Suprapubic skin (tissue), 4 donors: ENCODE data around the gene PARP4. TPM values are rescaled to one million over a fixed set of nuclear protein-coding genes. Genes with fewer than 3 reads are reported as not detected.
"Not testable (repeated sequence)": the region's sequence is repeated elsewhere in the genome, so short reads cannot be mapped to it uniquely, and the experiment has no call there.

ENCODE experiments used
- DNase-seq, 2 donors: peaks; one replicate each; pipeline ENCODE4 v3.0.0-alpha.2; 2019; ENCODE audit warnings: low spot score in 2 of 2
- H3K27ac ChIP-seq: fragments of 200-600 bp; sonication (generic); one replicate; pipeline ENCODE4 v1.5.1; 2019
- H3K27me3 ChIP-seq: fragments of 200-600 bp; sonication (generic); one replicate; pipeline ENCODE4 v1.5.1; 2019
- H3K36me3 ChIP-seq: fragments of 200-600 bp; sonication (generic); one replicate; pipeline ENCODE4 v1.5.1; 2019
- H3K4me1 ChIP-seq: fragments of 200-600 bp; sonication (generic); one replicate; pipeline ENCODE4 v1.5.1; 2019
- H3K4me3 ChIP-seq: fragments of 200-600 bp; sonication (generic); one replicate; pipeline ENCODE4 v1.5.1; 2019; ENCODE audit warnings: mild to moderate bottlenecking
- H3K9me3 ChIP-seq: fragments of 200-600 bp; sonication (generic); one replicate; pipeline ENCODE4 v1.5.1; 2019
- EP300 ChIP-seq: sonication (generic); formaldehyde crosslinking; IDR thresholded peaks from one replicate; pipeline ENCODE4 v1.6.1; 2017; ENCODE audit warnings: antibody characterized with exemption
- POLR2A ChIP-seq, 2 donors: fragments of 450-650 bp; IDR thresholded peaks; one replicate each; pipeline ENCODE4 v1.6.1; 2017; ENCODE audit warnings: antibody characterized with exemption in 2 of 2, mild to moderate bottlenecking in 2 of 2, moderate library complexity in 2 of 2
- POLR2AphosphoS5 ChIP-seq, 3 donors: sonication (generic); formaldehyde crosslinking; IDR thresholded peaks; one replicate each; pipeline ENCODE4 v1.6.1; 2017; ENCODE audit warnings: antibody characterized with exemption in 3 of 3
- WGBS: methylation state at CpG from one replicate; pipeline ENCODE4 v1.1.5; 2018; 5-methylcytosine and 5-hydroxymethylcytosine counted together
- total RNA-seq, 4 donors: library from RNA; depleted of rRNA; stranded (reverse); fragments of >200 nt; gene quantifications; one replicate each; pipeline ENCODE4 v1.1.0, GENCODE V29; 2016
- TF ChIP-seq, protein P1 (sequence below), 2 donors: fragments of 200-600 bp in 1 of 2; fragments of 450-650 bp in 1 of 2; sonication (generic) in 1 of 2; IDR thresholded peaks; one replicate each; pipeline ENCODE4 v1.5.1; 2016 to 2019; ENCODE audit warnings: antibody characterized with exemption in 2 of 2, mild to moderate bottlenecking in 1 of 2, moderate library complexity in 1 of 2

PARP4 gene
- 10 to 100 TPM; 22.3 to 45.0 (median 24.2) TPM for total RNA-seq

DNA sequence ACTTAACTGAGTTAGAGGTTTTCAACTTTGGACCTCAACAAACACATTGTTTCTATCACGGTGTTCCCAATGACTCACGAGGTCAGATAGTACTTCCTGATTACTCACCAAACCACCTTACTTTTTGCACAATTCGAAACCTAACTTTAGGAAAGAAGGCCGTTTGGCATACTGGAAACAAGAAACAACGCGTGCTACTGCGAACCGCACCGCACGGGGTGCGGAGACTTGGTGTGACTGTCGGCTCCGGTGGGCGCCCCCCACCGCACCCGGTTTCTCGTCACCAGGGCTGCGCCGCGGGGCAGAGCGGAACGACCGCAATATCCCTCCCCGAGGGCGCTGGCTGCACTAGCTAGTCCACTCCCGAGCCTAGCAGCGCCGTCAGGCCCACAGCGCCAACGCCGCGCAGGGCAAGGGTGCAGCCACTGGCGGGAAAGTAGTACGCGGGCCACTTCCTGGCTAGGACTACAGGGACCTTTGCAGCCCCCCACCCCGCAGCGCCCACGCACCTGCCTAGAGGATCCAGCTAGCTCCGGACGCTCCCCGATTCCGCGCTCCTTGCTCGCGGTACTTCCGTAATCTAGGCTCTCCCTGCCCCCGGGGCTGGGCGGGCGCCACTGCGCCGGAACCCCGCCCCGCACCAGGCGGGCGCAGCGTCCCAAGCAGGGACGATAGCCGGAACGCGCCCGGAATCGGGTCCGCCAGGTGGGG lies at the start of gene PARP4:
PARP4 (minus strand) TSS at position 582 of the 711 bp plus-strand sequence. CDS start 9,002 bp downstream, outside the sequence.
- WGBS, result 2% methylated on average over 43 of the region's 63 CpGs
- Histone ChIP-seq H3K27ac (peak within 1 kb of the TSS; percentile 94), H3K27me3 (no peaks in the 10 kb centered on the region), H3K4me3 (peak within 1 kb of the TSS; percentile 78), H3K4me1 (peaks cover 18% of the 10 kb centered on the region), H3K9me3 (no peaks in the 10 kb centered on the region), H3K36me3 (no peaks in the 10 kb centered on the region)
- peak; percentile 84 to 86 for DNase-seq
- TF ChIP-seq EP300 (no peak), POLR2A (IDR thresholded peaks at IDR 0.05) (peak; percentile 38 to 47), POLR2AphosphoS5 (IDR thresholded peaks at IDR 0.05) (peak in 1 of 3 donors; percentile 89)
- TF ChIP-seq, protein P1, sequence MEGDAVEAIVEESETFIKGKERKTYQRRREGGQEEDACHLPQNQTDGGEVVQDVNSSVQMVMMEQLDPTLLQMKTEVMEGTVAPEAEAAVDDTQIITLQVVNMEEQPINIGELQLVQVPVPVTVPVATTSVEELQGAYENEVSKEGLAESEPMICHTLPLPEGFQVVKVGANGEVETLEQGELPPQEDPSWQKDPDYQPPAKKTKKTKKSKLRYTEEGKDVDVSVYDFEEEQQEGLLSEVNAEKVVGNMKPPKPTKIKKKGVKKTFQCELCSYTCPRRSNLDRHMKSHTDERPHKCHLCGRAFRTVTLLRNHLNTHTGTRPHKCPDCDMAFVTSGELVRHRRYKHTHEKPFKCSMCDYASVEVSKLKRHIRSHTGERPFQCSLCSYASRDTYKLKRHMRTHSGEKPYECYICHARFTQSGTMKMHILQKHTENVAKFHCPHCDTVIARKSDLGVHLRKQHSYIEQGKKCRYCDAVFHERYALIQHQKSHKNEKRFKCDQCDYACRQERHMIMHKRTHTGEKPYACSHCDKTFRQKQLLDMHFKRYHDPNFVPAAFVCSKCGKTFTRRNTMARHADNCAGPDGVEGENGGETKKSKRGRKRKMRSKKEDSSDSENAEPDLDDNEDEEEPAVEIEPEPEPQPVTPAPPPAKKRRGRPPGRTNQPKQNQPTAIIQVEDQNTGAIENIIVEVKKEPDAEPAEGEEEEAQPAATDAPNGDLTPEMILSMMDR (IDR thresholded peaks at IDR 0.05), result no peak

DNA sequence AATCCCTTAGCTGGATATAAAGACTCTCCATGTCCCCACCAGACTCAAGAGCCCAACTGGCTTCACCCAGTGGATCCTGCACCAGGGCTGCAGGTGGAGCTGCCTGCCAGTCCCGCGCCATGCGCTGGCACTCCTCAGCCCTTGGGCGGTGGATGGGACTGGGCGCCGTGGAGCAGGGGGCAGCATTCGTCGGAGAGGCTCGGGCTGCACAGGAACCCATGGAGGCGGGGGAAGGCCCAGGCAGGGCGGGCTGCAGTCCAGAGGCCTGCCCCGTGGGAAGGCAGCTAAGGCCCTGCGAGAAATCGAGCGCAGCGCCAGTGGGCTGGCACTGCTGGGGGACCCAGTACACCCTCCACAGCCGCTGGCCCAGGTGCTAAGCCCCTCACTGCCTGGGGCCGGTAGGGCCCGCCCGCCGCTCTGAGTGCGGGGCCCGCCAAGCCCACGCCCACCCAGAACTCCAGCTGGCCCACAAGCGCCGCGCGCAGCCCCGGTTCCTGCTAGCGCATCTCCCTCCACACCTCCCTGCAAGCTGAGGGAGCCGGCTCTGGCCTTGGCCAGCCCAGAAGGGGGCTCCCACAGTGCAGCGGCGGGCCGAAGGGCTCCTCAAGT lies 48.1 kb upstream of the PARP4 start:
- H3K9me3 ChIP-seq, H3K4me3 ChIP-seq, H3K27ac ChIP-seq, DNase-seq, H3K36me3 ChIP-seq, H3K27me3 ChIP-seq, H3K4me1 ChIP-seq: not testable (repeated sequence)
- 93% methylated on average over 10 of the region's 34 CpGs for WGBS

DNA sequence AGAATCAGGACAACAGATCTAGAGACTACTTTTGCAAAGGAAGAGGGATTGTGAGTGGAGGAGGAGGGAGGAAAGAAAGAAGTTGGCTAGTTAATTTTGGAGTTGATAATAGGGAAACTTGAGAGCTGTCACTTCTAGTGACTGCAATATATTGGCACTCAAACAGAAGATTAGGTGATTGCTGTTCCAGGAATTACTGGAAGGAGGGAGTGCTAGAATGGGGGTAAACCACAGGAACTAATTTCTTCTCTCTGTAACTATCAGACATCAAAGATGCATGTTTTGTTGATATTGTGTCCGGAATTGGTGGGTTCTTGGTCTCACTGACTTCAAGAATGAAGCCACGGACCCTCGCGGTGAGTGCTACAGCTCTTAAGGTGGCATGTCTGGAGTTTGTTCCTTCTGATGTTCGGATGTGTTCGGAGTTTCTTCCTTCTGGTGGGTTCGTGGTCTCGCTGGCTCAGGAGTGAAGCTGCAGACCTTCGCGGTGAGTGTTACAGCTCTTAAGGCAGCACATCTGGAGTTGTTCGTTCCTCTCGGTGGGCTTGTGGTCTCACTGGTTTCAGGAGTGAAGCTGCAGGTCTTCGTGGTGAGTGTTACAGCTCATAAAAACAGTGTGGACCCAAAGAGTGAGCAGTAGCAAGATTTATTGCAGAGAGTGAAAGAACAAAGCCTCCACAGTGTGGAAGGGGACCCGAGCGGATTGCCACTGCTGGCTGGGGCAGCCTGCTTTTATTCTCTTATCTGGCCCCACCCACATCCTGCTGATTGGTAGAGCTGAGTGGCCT lies 47.0 kb upstream of the PARP4 start:
- H3K9me3 ChIP-seq, H3K4me3 ChIP-seq, H3K27me3 ChIP-seq, DNase-seq, H3K4me1 ChIP-seq, H3K27ac ChIP-seq, H3K36me3 ChIP-seq: not testable (repeated sequence)
- 78% methylated on average over 14 of the region's 15 CpGs for WGBS

DNA sequence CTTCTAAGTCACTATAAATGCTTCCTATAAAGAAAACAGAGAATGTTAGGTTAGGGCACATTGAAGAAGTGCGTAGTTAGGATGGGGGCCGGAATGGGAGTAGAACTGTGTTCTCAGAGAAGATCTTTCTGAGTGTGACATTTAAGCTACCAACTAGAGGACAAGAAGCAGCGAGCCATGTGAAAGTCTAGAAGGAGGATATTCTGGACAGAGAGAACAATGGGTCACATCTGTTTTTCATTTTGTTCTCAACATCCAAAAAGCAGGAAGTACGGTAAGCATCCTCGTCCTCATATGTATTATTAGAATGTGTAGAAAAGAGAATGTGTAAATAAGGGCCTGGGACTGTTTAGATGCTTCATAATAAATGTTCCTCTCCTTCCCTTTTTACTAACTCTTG lies 44.5 kb upstream of the PARP4 start:
- DNase-seq, result no peak
- 64% methylated on average over 5 of the region's 5 CpGs for WGBS
- Histone ChIP-seq H3K36me3 (no peaks in the 10 kb centered on the region), H3K27ac (no peak overlapping the region), H3K27me3 (peaks cover 6% of the 10 kb centered on the region), H3K4me3 (no peak overlapping the region), H3K4me1 (no peaks in the 10 kb centered on the region), H3K9me3 (no peaks in the 10 kb centered on the region)
- TF ChIP-seq, protein P1 (IDR thresholded peaks at IDR 0.05), result no peak
- TF ChIP-seq POLR2A (IDR thresholded peaks at IDR 0.05) (no peak), POLR2AphosphoS5 (IDR thresholded peaks at IDR 0.05) (no peak), EP300 (no peak)

DNA sequence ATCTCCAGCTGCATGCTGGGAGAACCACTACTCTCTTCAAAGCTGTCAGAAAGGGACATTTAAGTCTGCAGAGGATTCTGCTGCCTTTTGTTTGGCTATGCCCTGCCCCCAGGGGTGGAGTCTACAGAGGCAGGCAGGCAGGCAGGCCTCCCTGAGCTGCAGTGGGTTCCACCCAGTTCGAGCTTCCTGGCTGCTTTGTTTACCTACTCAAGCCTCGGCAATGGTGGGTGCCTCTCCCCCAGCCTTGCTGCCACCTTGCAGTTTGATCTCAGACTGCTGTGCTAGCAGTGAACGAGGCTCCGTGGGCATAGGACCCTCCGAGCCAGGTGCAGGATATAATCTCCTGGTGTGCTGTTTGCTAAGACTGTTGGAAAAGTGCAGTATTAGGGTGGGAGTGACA lies 41.3 kb upstream of the PARP4 start:
- H3K36me3 ChIP-seq, DNase-seq, H3K27me3 ChIP-seq, H3K9me3 ChIP-seq, H3K27ac ChIP-seq, H3K4me1 ChIP-seq, H3K4me3 ChIP-seq: not testable (repeated sequence)
- 90% methylated on average over 5 of the region's 5 CpGs for WGBS

DNA sequence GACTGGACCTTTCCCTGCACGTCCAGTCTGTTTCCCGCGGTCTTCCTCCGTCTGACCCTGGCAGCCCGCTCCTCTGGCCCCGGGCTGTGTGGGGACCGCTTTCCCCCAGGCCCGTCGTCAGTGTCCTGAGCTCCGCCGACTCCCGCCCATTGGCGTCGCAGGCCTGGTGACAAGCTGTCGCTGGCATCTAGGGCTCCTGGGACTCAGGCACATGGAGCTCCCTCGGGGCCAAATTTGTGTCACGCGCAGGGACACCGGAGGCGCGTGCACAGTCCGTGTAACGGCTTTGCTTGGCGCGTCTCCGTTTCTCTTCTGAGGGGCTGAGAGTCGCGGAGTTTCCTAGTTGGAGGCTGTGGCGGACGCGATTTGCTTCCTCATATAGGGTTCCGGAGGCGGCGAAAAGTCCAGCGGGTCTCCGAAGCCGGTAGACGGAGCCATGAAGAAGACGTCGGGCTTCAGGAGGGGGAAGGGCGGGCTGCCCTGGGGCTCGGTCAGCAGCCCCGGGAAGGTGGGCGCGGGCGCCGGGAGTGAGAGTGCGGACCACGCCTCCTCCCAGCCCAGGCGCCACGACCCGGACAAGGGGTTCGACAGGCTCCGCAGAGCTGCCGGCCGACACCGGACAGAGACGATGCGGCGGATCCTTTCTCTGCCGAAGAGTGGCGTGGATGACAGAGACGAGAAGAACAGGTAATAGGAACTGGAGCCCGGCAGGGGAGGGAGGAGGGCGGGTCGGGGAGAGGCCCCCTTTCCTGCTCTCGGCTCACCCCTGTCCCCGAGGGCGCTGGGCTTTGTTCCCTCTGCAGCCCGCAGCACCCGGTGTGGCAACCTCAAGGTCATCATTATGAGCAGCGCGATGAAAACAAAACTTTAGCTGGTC lies 29.1 kb upstream of the PARP4 start:
- H3K9me3 ChIP-seq, H3K27ac ChIP-seq, H3K4me1 ChIP-seq, H3K36me3 ChIP-seq: not testable (repeated sequence)
- DNase-seq, result peak; percentile 58 to 81
- WGBS, result 2% methylated on average over 22 of the region's 73 CpGs
- Histone ChIP-seq H3K4me3 (peak overlapping the region; percentile 53), H3K27me3 (peaks cover 28% of the 10 kb centered on the region)

DNA sequence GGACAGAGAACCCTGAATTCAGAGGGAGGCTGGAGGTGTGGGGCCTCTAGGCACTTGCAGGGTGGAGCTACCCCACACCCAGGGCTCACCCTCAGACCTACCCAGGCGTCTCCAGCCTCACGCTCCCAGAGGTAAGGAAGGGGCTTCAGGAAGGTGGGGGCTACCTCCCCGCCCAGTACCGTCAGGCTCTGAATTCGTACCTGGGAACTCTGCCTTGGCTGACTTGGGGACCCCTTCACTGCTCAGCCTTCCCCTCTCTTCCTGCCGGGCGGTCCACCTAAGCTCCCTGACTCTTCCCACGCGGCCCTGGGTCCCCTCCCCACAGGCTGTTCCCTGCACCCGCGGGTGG lies 28.5 kb upstream of the PARP4 start:
- Histone ChIP-seq H3K36me3 (no peaks in the 10 kb centered on the region), H3K27me3 (peaks cover 28% of the 10 kb centered on the region), H3K4me1 (peaks cover 9% of the 10 kb centered on the region), H3K27ac (no peak overlapping the region), H3K4me3 (peak overlapping the region; percentile 53), H3K9me3 (no peaks in the 10 kb centered on the region)
- 26% methylated on average over 9 of the region's 11 CpGs for WGBS
- no peak for TF ChIP-seq EP300
- TF ChIP-seq POLR2A (IDR thresholded peaks at IDR 0.05), result no peak
- TF ChIP-seq POLR2AphosphoS5 (IDR thresholded peaks at IDR 0.05), result no peak
- TF ChIP-seq, protein P1 (IDR thresholded peaks at IDR 0.05), result no peak
- no peak for DNase-seq
